Type B pancreatic cell (in vitro differentiated cells): ENCODE data around the gene TCF20. TPM values are rescaled to one million over a fixed set of nuclear protein-coding genes. Genes with fewer than 3 reads are reported as not detected.

Experiments
- DNase-seq: peaks from one replicate; pipeline ENCODE4 v3.0.0; 2021; ENCODE audit warnings: mixed read lengths; ENCODE audit not compliant: unreplicated experiment; ENCODE audit errors: extremely low spot score
- H3K27ac Mint-ChIP-seq: 2 replicates; pipeline ENCODE4 v1.8.0; 2021; ENCODE audit warnings: mild to moderate bottlenecking, mixed read lengths
- H3K27me3 Mint-ChIP-seq: 2 replicates; pipeline ENCODE4 v1.8.0; 2021; ENCODE audit warnings: mixed read lengths
- H3K36me3 Mint-ChIP-seq: 2 replicates; pipeline ENCODE4 v1.8.0; 2021; ENCODE audit warnings: mixed read lengths
- H3K4me1 Mint-ChIP-seq: one replicate; pipeline ENCODE4 v1.8.0; 2021; ENCODE audit warnings: mixed read lengths; ENCODE audit not compliant: unreplicated experiment
- H3K4me3 Mint-ChIP-seq: 2 replicates; pipeline ENCODE4 v1.8.0; 2021; ENCODE audit warnings: mild to moderate bottlenecking, mixed read lengths
- H3K9me3 Mint-ChIP-seq: 2 replicates; pipeline ENCODE4 v1.8.0; 2021; ENCODE audit warnings: mixed read lengths
- CTCF ChIP-seq: fragments of 200-600 bp; sonication (generic); conservative IDR thresholded peaks from 2 replicates; pipeline ENCODE4 v1.5.0; 2021; ENCODE audit warnings: antibody characterized with exemption, mild to moderate bottlenecking
- total RNA-seq: library from RNA; stranded (reverse); gene quantifications from 2 replicates; pipeline ENCODE4 v1.2.1, GENCODE V29; 2021; ENCODE audit warnings: low replicate concordance

The TCF20 gene
- total RNA-seq, 1 donor from 2014 or later, result 65.1 TPM

GRCh38 chr22:42303396-42304323 is 33.2 kb upstream of the TCF20 start:
- Mint-ChIP-seq H3K4me3 (peak overlapping the region; percentile 36), H3K27me3 (peaks cover 26% of the 10 kb centered on the region), H3K36me3 (no peaks in the 10 kb centered on the region), H3K4me1 (peaks cover 38% of the 10 kb centered on the region), H3K9me3 (no peaks in the 10 kb centered on the region), H3K27ac (peak overlapping the region; percentile 51)
- TF ChIP-seq CTCF, result no peak
- DNase-seq, result no peak

- H3K27ac Mint-ChIP-seq, result no peak overlapping the region
- DNase-seq, result no peak
- no peak for TF ChIP-seq CTCF
- H3K4me3 Mint-ChIP-seq, result no peak overlapping the region
- H3K36me3 Mint-ChIP-seq, result no peaks in the 10 kb centered on the region
- no peaks in the 10 kb centered on the region for H3K9me3 Mint-ChIP-seq
- H3K4me1 Mint-ChIP-seq, result peaks cover 38% of the 10 kb centered on the region
- H3K27me3 Mint-ChIP-seq, result peaks cover 21% of the 10 kb centered on the region
These were observed 31.3 kb upstream of the TCF20 start for GRCh38 chr22:42301742-42302102.

DNA sequence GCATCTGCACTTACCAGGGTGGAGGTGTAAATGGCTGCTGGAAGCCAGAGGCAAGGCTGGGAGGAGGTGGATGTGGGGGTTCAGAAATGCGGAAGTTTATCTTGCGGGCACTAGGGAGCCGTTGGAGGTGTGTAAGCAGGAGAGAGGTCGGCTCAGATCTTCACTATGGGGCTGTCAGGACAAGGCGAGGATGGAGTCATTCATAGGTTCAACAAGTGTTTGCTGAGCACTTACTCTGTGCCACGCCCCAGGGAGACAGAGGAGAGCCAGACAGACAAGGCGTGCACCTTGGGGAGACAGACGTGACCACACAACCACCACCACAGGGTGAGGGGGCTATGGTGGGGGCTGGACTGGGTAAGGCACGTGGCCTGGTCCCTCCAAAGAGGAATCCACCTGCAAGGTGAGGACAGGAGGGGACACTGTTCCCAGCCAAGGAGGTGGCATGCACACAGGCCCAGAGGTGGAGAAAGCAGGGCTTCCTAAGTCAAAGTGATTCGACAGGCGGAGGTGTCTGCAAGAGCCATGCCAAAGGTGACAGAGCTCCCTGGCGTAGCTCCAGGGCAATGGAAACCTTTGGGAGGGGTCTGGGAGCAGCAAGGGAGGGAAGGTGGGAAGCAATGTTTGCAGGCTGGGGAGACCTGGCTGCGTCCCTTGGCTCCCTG is 30.8 kb upstream of the TCF20 start:
- Mint-ChIP-seq H3K9me3 (no peaks in the 10 kb centered on the region), H3K27me3 (peaks cover 21% of the 10 kb centered on the region), H3K4me3 (peak overlapping the region; percentile 27), H3K4me1 (peaks cover 38% of the 10 kb centered on the region), H3K27ac (peak overlapping the region; percentile 75), H3K36me3 (no peaks in the 10 kb centered on the region)
- no peak for TF ChIP-seq CTCF
- no peak for DNase-seq

GRCh38 chr22:42300259-42301076 is 30.0 kb upstream of the TCF20 start:
- Mint-ChIP-seq H3K36me3 (no peaks in the 10 kb centered on the region), H3K27me3 (peaks cover 21% of the 10 kb centered on the region), H3K4me3 (peak overlapping the region; percentile 70), H3K27ac (peak overlapping the region; percentile 75), H3K4me1 (peaks cover 38% of the 10 kb centered on the region), H3K9me3 (no peaks in the 10 kb centered on the region)
- DNase-seq, result no peak
- TF ChIP-seq CTCF, result no peak

DNA sequence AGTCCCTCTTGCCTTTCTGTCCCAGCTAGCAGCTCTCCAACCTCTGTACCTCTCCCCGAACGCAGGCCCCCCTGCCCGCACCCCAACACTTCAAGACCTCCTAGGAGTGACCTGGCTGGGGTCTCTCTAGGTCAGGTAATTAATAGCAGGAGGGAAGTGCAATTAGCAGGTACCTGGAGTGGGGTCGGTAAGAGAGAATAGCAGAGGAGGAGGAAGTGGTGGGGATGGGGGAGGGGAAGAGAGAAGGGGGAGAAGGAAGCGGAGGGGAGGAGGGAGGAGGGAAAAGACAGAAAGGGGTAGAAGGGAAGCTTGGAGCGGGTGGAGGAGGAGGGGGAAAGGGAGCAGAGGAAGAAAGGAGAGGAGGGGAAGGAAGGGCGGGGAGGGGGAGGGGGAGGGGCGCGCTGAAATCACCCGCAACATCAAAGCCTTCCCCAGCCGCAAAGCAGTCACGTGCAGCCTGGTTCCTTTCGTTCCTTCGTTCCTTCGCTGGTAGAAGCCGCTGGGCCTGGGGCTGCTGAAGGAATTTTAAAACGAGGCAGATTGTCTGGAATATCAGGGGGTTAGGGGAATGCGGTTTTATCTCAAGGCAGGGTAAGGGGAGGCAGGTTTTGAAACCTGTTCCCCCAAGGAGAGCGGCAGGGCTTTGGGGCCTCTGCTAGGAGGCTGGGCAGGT is 29.3 kb upstream of the TCF20 start:
- no peak for DNase-seq
- Mint-ChIP-seq H3K36me3 (no peaks in the 10 kb centered on the region), H3K27ac (peak overlapping the region; percentile 75), H3K4me1 (peaks cover 33% of the 10 kb centered on the region), H3K4me3 (peak overlapping the region; percentile 70), H3K9me3 (no peaks in the 10 kb centered on the region), H3K27me3 (peaks cover 16% of the 10 kb centered on the region)
- TF ChIP-seq CTCF, result no peak
